CD4-positive, alpha-beta T cell treated with Interleukin-6 for 4 hours (primary cell): ENCODE results near the gene TNNT3.

Experiments
- DNase-seq: peaks from one replicate; pipeline ENCODE4 v3.0.0-alpha.2; 2020; ENCODE audit warnings: mixed read lengths

TNNT3 gene

GRCh38 chr11:1964348-1964747 is 44.8 kb downstream of the TNNT3 start:
- no peak for DNase-seq

DNA sequence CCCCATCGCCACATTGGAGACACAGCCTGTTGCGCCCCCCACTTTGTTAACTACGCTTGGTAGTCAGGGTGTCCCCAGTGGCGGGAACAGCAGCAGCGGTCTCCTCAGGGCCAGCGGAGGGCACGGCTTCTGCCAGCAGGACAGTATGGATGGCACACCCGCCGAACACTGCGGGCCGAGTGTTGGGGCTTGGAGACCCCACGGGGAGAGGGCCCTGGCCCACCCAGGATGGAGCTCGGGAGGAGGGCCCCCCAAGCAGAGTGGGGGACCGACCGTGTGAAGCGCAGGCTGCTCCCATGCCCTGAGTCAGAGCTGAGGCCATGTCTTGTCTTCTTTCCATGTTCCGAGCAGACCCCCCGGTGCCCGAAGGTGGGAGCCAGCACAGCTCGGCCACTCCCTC is 45.5 kb downstream of the TNNT3 start:
- DNase-seq = no peak

DNA sequence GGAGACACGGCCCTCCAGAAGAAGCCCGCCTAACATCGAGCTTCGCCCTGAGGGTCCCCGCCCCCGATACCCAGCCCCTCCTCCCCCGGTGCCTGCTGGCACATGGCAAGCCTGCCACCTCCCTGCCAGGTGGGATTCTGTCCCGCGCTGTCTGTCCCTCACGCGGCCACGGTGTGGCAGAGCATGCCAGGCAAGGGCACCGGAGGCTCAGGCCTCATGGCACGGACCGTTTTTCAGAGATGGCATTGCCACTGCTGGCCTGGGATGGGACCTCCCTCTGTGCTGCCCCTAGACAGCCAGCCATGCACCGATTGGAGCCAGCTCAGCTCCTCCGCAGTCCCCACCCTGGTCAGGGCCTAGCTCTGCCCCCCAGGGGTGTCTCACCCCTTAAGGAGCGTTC is 47.0 kb downstream of the TNNT3 start:
- DNase-seq = no peak

- DNase-seq = no peak
These were observed 48.2 kb downstream of the TNNT3 start for GRCh38 chr11:1967641-1968225.

DNA sequence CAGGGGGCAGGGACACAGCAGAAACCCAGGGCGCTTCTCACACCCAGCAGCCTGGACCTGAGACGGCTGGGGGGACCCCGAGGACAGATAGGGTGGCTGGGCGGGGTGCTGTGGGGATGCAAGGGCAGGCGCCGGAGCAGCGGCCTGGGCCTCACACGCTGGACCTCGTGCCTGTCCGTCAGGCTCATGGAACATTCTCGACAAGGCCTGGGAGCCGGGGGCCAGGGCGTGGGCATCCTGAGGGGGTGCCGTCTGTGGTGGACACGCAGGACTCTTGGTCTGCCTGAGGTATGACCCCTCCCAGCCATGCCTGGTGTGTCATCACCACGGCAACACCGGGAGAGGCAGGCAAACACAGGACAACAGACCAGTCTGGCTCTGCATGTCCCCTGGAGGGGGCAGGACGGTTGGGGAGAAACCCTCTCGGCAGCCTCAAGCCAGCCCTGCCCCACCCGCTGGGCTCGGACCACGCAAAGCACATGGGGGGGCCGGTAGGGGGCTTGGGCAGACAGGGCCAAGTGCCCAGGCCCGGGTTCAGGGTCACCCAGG is 49.0 kb downstream of the TNNT3 start:
- no peak for DNase-seq

- no peak for DNase-seq
These were observed 49.5 kb downstream of the TNNT3 start for GRCh38 chr11:1969035-1969434.

DNA sequence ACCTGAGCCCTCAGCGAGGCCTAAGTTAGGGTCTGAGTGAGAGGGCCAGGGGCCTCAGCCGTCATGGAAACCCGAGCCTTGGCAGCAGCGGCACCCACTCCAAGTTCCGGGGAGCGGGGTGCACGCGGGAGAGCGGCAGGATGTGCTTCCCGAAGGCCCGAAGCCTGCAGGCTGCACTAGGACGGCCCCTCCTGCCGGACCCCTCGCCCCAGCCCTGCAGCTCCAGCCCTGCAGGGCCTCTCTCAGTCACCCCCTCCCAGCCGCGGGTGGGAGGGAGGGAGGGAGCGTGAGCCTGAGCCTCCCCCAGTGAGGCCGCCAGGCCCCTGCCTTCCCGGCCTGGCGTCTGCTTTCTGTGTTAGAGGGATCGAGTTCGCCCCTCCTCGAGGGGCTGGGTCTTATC is 50.3 kb downstream of the TNNT3 start:
- DNase-seq = no peak

DNA sequence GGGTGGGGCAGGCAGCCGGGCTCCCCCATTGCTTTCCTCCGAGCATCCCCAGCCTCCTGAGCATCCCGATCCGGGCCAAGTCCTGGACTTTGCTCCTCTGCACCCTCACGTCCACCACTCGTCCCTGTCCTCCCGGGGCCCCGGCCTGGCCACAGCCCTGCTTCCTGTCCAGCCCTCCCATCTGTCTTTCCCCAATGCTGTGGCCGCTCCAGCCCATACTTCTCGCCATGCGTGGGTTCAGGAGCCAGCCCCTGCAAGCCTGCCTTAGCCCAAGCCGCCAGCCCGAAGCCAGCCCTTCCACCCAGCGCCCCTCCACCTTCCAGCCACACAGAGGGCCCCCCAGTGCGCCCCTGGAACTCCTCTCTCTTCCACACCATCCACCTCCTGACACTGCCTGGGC is 51.5 kb downstream of the TNNT3 start:
- DNase-seq = no peak

DNA sequence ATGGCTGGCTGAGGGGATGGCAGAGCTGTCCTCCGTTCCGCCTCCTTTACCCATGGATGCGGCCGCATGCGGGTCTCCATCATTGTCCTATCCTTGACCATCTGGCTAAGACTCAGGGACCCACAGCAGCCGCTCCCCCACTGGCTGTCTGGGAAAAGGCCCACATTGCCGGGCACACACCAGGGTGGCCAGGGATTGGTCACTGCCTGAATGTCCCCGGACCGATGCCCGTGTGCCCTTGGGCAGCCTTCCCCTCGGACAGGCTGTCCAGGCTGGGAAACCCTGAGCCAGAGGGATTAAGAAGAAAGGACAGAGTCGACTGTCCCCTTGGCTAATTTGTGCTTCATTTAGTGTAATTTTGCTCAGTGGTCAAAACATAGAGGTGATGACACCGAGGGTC is 55.7 kb downstream of the TNNT3 start:
- no peak for DNase-seq

GRCh38 chr11:1978720-1979473 is 59.4 kb downstream of the TNNT3 start:
- no peak for DNase-seq

DNA sequence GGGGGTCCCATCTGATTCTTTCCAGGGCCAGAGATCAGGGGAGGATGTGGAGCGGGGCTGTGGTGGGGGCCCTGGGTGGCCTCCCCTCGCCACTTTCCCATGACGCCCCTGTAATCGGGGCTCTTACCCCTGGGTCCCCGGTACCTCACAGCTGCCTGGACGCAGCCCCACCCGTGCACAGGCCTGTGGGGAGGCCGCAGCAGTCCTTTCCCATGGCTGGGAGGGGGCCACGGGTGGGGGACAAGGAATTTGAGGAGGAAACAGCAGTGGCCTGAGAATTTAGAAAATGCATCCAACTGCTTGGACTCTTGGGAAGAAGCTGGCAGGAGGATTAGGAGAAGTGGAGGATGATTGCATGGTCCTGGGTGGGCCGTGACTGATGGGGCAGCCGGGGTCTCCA is 60.1 kb downstream of the TNNT3 start:
- DNase-seq = no peak

- no peak for DNase-seq
These were observed 63.5 kb downstream of the TNNT3 start for GRCh38 chr11:1982873-1983600.

GRCh38 chr11:1983601-1983961 is 64.1 kb downstream of the TNNT3 start:
- DNase-seq = no peak

DNA sequence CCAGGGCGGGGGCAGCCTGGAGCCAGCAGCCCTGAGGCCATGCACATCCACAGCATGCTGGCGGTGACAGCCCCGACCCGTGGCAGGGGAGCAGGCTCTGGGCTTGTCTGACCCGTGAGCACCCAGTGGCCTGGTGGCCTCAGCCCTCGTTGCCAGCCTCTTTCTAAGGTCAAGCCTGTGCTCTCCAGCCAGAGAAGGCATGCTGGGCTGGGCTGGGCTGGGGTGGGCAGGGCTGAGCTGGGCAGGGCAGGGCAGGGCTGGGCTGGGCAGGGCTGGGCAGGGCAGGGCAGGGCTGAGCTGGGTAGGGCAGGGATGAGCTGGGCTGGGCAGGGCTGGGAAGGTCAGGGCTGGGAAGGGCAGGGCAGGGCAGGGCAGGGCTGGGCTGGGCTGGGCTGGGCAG is 67.5 kb downstream of the TNNT3 start:
- no peak for DNase-seq

GRCh38 chr11:1988174-1988573 is 68.7 kb downstream of the TNNT3 start:
- DNase-seq = no peak
